ENCODE measurements around the gene ZNF598.

Gene ZNF598

DNA sequence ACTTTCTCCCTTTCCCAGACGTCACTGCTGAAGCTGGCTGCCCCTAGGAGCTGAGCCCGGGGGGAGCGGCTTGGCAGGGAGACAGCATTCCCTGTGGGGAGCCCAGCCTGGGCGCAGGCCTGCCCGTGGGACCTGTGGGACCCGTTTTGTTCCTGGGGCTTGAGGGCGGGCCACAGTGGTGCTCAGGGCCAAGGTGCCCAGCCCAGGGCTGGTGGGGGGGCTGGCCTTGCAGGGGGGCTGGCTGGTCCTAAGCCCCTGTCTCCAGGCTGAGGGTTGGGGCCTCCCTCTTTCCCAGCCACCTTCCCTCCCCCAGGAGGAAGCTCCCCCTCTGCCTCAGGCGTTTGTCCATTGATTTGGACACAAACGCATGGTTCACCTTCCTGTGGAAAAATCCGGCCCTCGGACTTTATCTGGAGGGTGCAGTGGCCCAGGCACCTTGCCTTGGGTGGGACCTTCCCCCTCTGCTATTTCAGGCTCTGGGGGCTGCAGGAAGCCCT, 21.5 kb upstream of the ZNF598 start:
- TF ChIP-seq, protein P1, sequence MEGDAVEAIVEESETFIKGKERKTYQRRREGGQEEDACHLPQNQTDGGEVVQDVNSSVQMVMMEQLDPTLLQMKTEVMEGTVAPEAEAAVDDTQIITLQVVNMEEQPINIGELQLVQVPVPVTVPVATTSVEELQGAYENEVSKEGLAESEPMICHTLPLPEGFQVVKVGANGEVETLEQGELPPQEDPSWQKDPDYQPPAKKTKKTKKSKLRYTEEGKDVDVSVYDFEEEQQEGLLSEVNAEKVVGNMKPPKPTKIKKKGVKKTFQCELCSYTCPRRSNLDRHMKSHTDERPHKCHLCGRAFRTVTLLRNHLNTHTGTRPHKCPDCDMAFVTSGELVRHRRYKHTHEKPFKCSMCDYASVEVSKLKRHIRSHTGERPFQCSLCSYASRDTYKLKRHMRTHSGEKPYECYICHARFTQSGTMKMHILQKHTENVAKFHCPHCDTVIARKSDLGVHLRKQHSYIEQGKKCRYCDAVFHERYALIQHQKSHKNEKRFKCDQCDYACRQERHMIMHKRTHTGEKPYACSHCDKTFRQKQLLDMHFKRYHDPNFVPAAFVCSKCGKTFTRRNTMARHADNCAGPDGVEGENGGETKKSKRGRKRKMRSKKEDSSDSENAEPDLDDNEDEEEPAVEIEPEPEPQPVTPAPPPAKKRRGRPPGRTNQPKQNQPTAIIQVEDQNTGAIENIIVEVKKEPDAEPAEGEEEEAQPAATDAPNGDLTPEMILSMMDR (IDR thresholded peaks at IDR 0.05) = no peak
- DNase-seq = no peak
- Histone ChIP-seq H3K9me3 (no peaks in the 10 kb centered on the region), H3K4me3 (no peak overlapping the region), H3K36me3 (peaks cover 0 to 14% (median 0%) of the 10 kb centered on the region in 3 donors), H3K27me3 (no peaks in the 10 kb centered on the region), H3K27ac (peak overlapping the region; percentile 45 to 98), H3K4me1 (peaks cover 6 to 91% (median 70%) of the 10 kb centered on the region in 4 donors)
- intact Hi-C loops (cut with DNase I; ENCODE audit: low total_unique reads) = no loop called here

DNA sequence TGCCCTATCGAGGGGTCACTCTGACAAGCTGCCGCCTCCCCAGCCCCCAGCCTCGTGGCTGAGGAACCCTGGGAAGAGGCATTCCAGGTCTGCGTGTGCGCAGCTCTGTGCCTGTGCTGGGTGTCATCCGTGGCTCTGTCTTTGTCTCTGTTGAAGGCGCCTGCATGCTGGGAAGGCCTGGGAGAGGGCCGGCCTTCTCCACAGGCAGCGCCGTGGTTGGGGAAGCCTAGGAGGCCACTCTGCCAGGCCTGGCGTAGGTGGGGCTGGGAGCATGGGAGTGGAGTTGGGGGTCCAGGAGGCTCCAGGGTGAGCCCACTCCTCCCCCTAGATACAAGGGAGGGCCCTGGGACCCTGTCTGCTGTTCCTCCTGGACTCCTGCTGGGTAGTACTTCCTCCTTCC, 20.4 kb upstream of the ZNF598 start:
- TF ChIP-seq, protein P1 (IDR thresholded peaks at IDR 0.05) = no peak
- Histone ChIP-seq H3K9me3 (no peaks in the 10 kb centered on the region), H3K27me3 (no peaks in the 10 kb centered on the region), H3K27ac (peak overlapping the region; percentile 26 to 98), H3K4me3 (no peak overlapping the region), H3K36me3 (peaks cover 0 to 13% (median 0%) of the 10 kb centered on the region in 3 donors), H3K4me1 (peaks cover 3 to 91% (median 64%) of the 10 kb centered on the region in 4 donors)
- intact Hi-C loops (cut with DNase I; ENCODE audit: low total_unique reads) = no loop called here
- DNase-seq = no peak

DNA sequence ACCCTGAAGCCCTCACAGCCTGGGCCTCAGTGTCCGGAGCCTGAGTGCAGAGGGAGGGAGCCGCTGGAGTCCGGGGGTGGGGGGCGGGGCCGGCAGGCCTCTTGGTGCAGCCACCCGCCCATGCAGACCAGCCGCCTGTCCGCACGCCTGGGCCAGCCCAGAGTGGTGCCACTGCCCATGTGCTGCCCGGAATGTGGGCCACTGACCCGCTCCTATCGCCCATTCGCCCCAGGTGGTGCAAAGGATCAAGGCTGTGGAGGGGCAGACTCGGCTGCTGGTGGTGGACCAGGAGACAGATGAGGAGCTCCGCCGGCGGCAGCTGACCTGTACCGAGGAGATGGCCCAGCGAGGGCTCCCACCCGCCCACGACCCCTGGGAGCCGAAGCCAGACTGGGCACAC, 19.7 kb upstream of the ZNF598 start:
- peak overlapping the region in 1 of 2 donors; percentile 98 for H3K27ac ChIP-seq
- peaks cover 0 to 85% (median 59%) of the 10 kb centered on the region in 4 donors for H3K4me1 ChIP-seq
- peaks cover 0 to 13% (median 0%) of the 10 kb centered on the region in 3 donors for H3K36me3 ChIP-seq
- DNase-seq = no peak
- intact Hi-C loops (cut with DNase I; ENCODE audit: low total_unique reads) = no loop called here
- TF ChIP-seq, protein P1 (IDR thresholded peaks at IDR 0.05) = no peak
- peak overlapping the region in 1 of 2 donors; percentile 62 for H3K4me3 ChIP-seq
- no peaks in the 10 kb centered on the region for H3K9me3 ChIP-seq
- H3K27me3 ChIP-seq = no peaks in the 10 kb centered on the region

DNA sequence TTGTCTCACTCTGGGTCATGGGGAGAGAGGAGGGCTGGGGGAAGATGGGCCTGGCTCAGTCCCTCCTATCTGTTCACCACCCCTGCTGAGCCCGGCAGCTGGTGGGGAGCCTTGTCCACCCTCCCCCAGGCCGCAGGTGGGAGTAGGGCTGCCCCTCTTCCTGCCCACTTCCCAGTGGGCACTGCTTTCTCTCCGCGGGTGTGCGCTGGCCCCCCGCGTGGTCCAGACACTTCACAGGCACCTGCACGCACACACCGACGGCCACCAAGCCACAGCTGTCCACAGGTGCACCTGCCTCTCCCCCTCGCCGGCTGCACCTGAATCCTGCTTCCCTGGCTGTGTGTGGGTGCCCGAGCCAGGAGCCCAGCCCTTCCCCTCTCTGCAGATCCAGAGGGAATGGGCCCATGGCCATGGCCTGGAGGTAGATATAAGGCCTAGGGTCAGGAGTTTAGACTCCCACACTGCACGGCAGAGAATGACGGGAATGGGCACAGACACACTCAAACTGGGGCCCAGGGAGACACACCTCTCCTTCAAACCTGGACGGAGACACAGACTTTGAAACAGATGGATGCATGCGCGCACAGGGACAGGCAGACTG, 19.1 kb upstream of the ZNF598 start:
- Histone ChIP-seq H3K4me3 (peak overlapping the region; percentile 62 to 72), H3K27me3 (no peaks in the 10 kb centered on the region), H3K4me1 (peaks cover 0 to 82% (median 57%) of the 10 kb centered on the region in 4 donors), H3K36me3 (peaks cover 0 to 13% (median 0%) of the 10 kb centered on the region in 3 donors), H3K27ac (peak overlapping the region in 1 of 2 donors; percentile 98), H3K9me3 (no peaks in the 10 kb centered on the region)
- DNase-seq = no peak
- intact Hi-C loops (cut with DNase I; ENCODE audit: low total_unique reads) = no loop called here
- TF ChIP-seq, protein P1 (IDR thresholded peaks at IDR 0.05) = no peak

DNA sequence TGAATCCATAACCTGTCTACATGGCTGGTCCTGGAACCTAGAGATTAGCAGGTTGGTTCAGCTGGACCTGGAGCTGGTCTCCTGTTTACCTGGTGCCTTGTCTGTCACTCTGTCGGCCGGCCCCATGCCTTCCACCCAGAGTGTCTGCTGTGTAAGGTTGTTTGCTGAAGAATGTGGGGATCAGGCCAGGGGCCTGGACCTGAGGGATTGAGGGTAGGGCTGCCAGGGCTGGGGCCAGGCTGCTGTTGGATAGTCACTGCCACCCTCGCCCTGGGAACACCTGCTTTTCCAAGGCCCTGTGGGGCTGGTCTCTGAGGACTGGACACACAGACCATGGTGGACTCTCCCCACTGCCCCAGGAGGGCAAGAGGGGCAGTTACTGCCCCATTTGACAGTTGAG, 18.5 kb upstream of the ZNF598 start:
- Histone ChIP-seq H3K27ac (peak overlapping the region; percentile 77 to 98), H3K36me3 (peaks cover 0 to 13% (median 0%) of the 10 kb centered on the region in 3 donors), H3K27me3 (no peaks in the 10 kb centered on the region), H3K4me1 (peaks cover 0 to 82% (median 57%) of the 10 kb centered on the region in 4 donors), H3K4me3 (peak overlapping the region; percentile 62 to 72), H3K9me3 (no peaks in the 10 kb centered on the region)
- intact Hi-C loops (cut with DNase I; ENCODE audit: low total_unique reads) = no loop called here
- no peak for DNase-seq
- TF ChIP-seq, protein P1 (IDR thresholded peaks at IDR 0.05) = no peak

All from tibial artery (tissue), 4 donors.